Lower lobe of right lung (tissue), 2 donors: Measurements from ENCODE around the gene EXD2. TPM values are rescaled to one million over a fixed set of nuclear protein-coding genes. Genes with fewer than 3 reads are reported as not detected.

ENCODE experiments used
- ATAC-seq, 2 donors: fragments of 200-7000 bp; cut with Tn5 transposase; one replicate each; pipeline ENCODE4 v1.9.1; 2020 to 2022; ENCODE audit warnings: mild to moderate bottlenecking in 2 of 2, moderate library complexity in 2 of 2
- DNase-seq: peaks from one replicate; pipeline ENCODE4 v3.0.0-alpha.2; 2020
- H3K27ac ChIP-seq: fragments of 200-600 bp; one replicate; pipeline ENCODE4 v1.8.0; 2022
- H3K27me3 ChIP-seq: fragments of 200-600 bp; one replicate; pipeline ENCODE4 v1.8.0; 2022; ENCODE audit warnings: low read depth
- H3K36me3 ChIP-seq: fragments of 200-600 bp; one replicate; pipeline ENCODE4 v1.8.0; 2022; ENCODE audit warnings: mild to moderate bottlenecking
- H3K4me1 ChIP-seq: fragments of 200-600 bp; one replicate; pipeline ENCODE4 v1.8.0; 2022
- H3K4me3 ChIP-seq: fragments of 200-600 bp; one replicate; pipeline ENCODE4 v1.8.0; 2022; ENCODE audit warnings: mild to moderate bottlenecking
- H3K9me3 ChIP-seq: fragments of 200-600 bp; one replicate; pipeline ENCODE4 v1.8.0; 2022
- intact Hi-C: fragments of 100-400 bp; cut with DNase I; formaldehyde crosslinking; loops from one replicate; pipeline ENCODE4 v1.11.0; 2022
- total RNA-seq: library from RNA; stranded (reverse); fragmentation: NEBNext Ultra II Directional; extraction: Animal tissue kit (Norgen Biotek cat#: 25700); gene quantifications from one replicate; pipeline ENCODE4 v1.2.1, GENCODE V29; 2021
- TF ChIP-seq, protein P1 (sequence below): fragments of 200-600 bp; IDR thresholded peaks from one replicate; pipeline ENCODE4 v1.8.0; 2022; ENCODE audit warnings: antibody characterized with exemption, mild to moderate bottlenecking
- donor health status: DM: no; HTN: yes; CAD: no; lungs with severe emphysema.

EXD2 gene
- total RNA-seq, 1 donor from 2014 or later, result 23.7 TPM

DNA sequence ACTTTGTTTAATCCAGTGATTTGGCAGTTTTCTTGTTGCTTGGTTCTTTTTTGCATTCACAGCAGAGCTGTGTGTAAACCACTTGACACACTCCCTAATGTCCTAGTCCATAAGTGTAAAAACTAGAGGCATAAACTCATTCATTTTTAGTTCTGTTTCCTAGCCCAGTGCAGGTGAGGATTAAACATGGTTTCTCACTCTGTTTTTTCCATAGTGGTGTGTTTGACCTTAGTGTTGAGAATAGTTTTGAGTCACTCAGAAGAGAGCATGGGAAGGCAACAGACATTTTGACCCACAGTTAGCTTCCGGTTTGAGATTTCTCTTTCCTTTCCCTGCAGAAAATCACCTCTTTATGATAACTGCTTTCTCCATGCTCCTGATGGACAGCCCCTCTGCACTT lies 44.4 kb downstream of the EXD2 start:
- Histone ChIP-seq H3K9me3 (no peaks in the 10 kb centered on the region), H3K27ac (no peak overlapping the region), H3K36me3 (peaks cover 92% of the 10 kb centered on the region), H3K4me1 (no peaks in the 10 kb centered on the region), H3K27me3 (no peaks in the 10 kb centered on the region), H3K4me3 (no peak overlapping the region)
- intact Hi-C loops, result no loop called here
- DNase-seq (no peak), ATAC-seq (no peak)
- TF ChIP-seq, protein P1, sequence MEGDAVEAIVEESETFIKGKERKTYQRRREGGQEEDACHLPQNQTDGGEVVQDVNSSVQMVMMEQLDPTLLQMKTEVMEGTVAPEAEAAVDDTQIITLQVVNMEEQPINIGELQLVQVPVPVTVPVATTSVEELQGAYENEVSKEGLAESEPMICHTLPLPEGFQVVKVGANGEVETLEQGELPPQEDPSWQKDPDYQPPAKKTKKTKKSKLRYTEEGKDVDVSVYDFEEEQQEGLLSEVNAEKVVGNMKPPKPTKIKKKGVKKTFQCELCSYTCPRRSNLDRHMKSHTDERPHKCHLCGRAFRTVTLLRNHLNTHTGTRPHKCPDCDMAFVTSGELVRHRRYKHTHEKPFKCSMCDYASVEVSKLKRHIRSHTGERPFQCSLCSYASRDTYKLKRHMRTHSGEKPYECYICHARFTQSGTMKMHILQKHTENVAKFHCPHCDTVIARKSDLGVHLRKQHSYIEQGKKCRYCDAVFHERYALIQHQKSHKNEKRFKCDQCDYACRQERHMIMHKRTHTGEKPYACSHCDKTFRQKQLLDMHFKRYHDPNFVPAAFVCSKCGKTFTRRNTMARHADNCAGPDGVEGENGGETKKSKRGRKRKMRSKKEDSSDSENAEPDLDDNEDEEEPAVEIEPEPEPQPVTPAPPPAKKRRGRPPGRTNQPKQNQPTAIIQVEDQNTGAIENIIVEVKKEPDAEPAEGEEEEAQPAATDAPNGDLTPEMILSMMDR, result no peak

DNA sequence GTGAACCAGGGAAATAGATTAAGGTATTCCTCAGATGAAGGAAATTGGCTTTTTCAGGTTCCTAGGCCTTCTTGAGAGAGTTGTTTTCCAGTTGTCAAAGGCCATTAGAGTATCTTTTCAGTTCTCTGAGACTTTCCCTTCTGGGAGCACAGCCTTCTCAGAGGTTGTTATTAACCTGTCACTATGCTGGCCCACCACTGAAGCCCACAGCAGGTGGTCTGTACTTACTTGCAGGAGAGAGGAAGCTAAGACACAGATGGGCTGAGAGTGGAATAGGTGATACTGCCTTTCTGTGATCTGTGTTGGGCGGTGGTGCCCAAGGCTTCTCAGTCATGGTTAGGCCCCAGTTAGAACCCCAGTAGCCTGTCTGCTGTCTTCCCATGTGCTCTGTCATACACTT lies 45.8 kb downstream of the EXD2 start:
- intact Hi-C loops, result no loop called here
- Histone ChIP-seq H3K4me1 (peaks cover under 1% of the 10 kb centered on the region), H3K36me3 (peaks cover 90% of the 10 kb centered on the region), H3K27me3 (no peaks in the 10 kb centered on the region), H3K9me3 (no peaks in the 10 kb centered on the region), H3K4me3 (no peak overlapping the region), H3K27ac (no peak overlapping the region)
- no peak for DNase-seq
- TF ChIP-seq, protein P1, result no peak
- no peak for ATAC-seq

GRCh38 chr14:69237584-69237983 lies 46.3 kb downstream of the EXD2 start:
- Histone ChIP-seq H3K4me3 (no peak overlapping the region), H3K27me3 (no peaks in the 10 kb centered on the region), H3K36me3 (peaks cover 85% of the 10 kb centered on the region), H3K4me1 (peaks cover 4% of the 10 kb centered on the region), H3K9me3 (no peaks in the 10 kb centered on the region), H3K27ac (no peak overlapping the region)
- intact Hi-C loops, result no loop called here
- DNase-seq (no peak), ATAC-seq (no peak)
- TF ChIP-seq, protein P1, result no peak

DNA sequence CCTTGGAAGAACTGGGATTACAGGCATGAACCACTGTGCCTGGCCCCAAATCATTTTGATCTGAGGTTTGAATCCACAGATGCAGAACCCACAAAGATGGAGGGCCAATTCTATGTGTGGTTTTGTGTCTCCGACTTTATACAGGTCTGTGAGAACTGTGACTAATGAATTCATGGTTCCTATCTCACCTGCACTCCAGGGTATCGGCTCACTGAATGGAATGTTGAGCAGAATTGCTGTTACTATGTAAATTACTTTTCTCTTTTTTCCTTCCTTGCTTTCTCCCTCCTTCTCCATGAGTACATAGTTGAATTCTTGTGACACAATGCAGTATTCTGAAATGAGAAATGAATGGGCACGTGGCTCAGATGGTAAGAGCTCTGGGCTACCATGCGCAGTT lies 47.6 kb downstream of the EXD2 start:
- H3K9me3 ChIP-seq, result no peaks in the 10 kb centered on the region
- intact Hi-C loops, result no loop called here
- TF ChIP-seq, protein P1, result no peak
- H3K4me3 ChIP-seq, result no peak overlapping the region
- peaks cover 8% of the 10 kb centered on the region for H3K4me1 ChIP-seq
- no peaks in the 10 kb centered on the region for H3K27me3 ChIP-seq
- ATAC-seq, result no peak
- no peak overlapping the region for H3K27ac ChIP-seq
- peaks cover 76% of the 10 kb centered on the region for H3K36me3 ChIP-seq
- DNase-seq, result no peak

GRCh38 chr14:69240527-69241173 lies 49.4 kb downstream of the EXD2 start:
- Histone ChIP-seq H3K4me1 (peaks cover 8% of the 10 kb centered on the region), H3K4me3 (no peak overlapping the region), H3K36me3 (peaks cover 62% of the 10 kb centered on the region), H3K27me3 (no peaks in the 10 kb centered on the region), H3K9me3 (no peaks in the 10 kb centered on the region), H3K27ac (no peak overlapping the region)
- intact Hi-C loops, result no loop called here
- DNase-seq, result no peak
- no peak for ATAC-seq
- TF ChIP-seq, protein P1, result no peak
